Hippocampal formation (tissue), 2 donors: ENCODE results near the gene VOPP1.
A peak's percentile ranks its signal among the peaks of the same experiment; 100 is the strongest.

ENCODE experiments used
- DNase-seq, 2 donors: peaks; one replicate each; lab custom pipeline; 2025; lab: John Stamatoyannopoulos, UW

VOPP1 gene

GRCh38 chr7:55554038-55554437, 18.3 kb downstream of the VOPP1 start:
- no peak for DNase-seq

GRCh38 chr7:55553024-55553345, 19.3 kb downstream of the VOPP1 start:
- DNase-seq, result no peak

GRCh38 chr7:55552320-55553023, 19.8 kb downstream of the VOPP1 start:
- DNase-seq, result peak; percentile 17 to 53

- DNase-seq, result no peak
Measured at GRCh38 chr7:55550841-55551537, 21.3 kb downstream of the VOPP1 start.

GRCh38 chr7:55550010-55550663, 22.2 kb downstream of the VOPP1 start:
- no peak for DNase-seq

GRCh38 chr7:55549457-55549856, 22.8 kb downstream of the VOPP1 start:
- DNase-seq, result no peak

- no peak for DNase-seq
Measured at GRCh38 chr7:55548295-55548731, 24.0 kb downstream of the VOPP1 start.

- DNase-seq, result peak in 1 of 2 donors; percentile 21
Measured at GRCh38 chr7:55546814-55547213, 25.5 kb downstream of the VOPP1 start.

- DNase-seq, result no peak
Measured at GRCh38 chr7:55545496-55545895, 26.8 kb downstream of the VOPP1 start.

- DNase-seq, result no peak
Measured at GRCh38 chr7:55540226-55540858, 32.0 kb downstream of the VOPP1 start.

- no peak for DNase-seq
Measured at GRCh38 chr7:55539380-55539779, 32.9 kb downstream of the VOPP1 start.

GRCh38 chr7:55538538-55538937, 33.8 kb downstream of the VOPP1 start:
- no peak for DNase-seq

GRCh38 chr7:55537458-55537990, 34.8 kb downstream of the VOPP1 start:
- DNase-seq, result no peak

- no peak for DNase-seq
Measured at GRCh38 chr7:55536619-55537457, 35.5 kb downstream of the VOPP1 start.

GRCh38 chr7:55535617-55536016, 36.7 kb downstream of the VOPP1 start:
- DNase-seq, result no peak

- no peak for DNase-seq
Measured at GRCh38 chr7:55534916-55535590, 37.2 kb downstream of the VOPP1 start.

- DNase-seq, result peak; percentile 18 to 22
Measured at GRCh38 chr7:55534262-55534915, 37.9 kb downstream of the VOPP1 start.

GRCh38 chr7:55533729-55534080, 38.6 kb downstream of the VOPP1 start:
- DNase-seq, result no peak

GRCh38 chr7:55533050-55533728, 39.1 kb downstream of the VOPP1 start:
- DNase-seq, result peak in 1 of 2 donors; percentile 28
